HG03280 (cell line): ENCODE measurements around the gene PIWIL1.

Experiments used
- ATAC-seq: cut with Tn5 transposase; IDR thresholded peaks from one replicate; pipeline ENCODE4 v1.9.1; 2021; ENCODE audit warnings: mild to moderate bottlenecking, moderate library complexity; ENCODE audit not compliant: unreplicated experiment

Gene PIWIL1

GRCh38 chr12:130336723-130337487, 782 bp upstream of the PIWIL1 start:
- ATAC-seq = no peak

- ATAC-seq = no peak
Measured at GRCh38 chr12:130338794-130339601, 1.3 kb downstream of the PIWIL1 start.

GRCh38 chr12:130339951-130340350, 2.3 kb downstream of the PIWIL1 start:
- ATAC-seq = no peak

- no peak for ATAC-seq
Measured at GRCh38 chr12:130342442-130342841, 4.8 kb downstream of the PIWIL1 start.

- ATAC-seq = no peak
Measured at GRCh38 chr12:130342842-130343241, 5.2 kb downstream of the PIWIL1 start.

GRCh38 chr12:130344529-130344928, 6.8 kb downstream of the PIWIL1 start:
- ATAC-seq = no peak

- ATAC-seq = no peak
Measured at GRCh38 chr12:130345292-130345691, 7.6 kb downstream of the PIWIL1 start.

- no peak for ATAC-seq
Measured at GRCh38 chr12:130347588-130347987, 9.9 kb downstream of the PIWIL1 start.

- no peak for ATAC-seq
Measured at GRCh38 chr12:130350715-130351114, 13.0 kb downstream of the PIWIL1 start.

- no peak for ATAC-seq
Measured at GRCh38 chr12:130351326-130351725, 13.6 kb downstream of the PIWIL1 start.

- ATAC-seq = no peak
Measured at GRCh38 chr12:130353081-130353480, 15.4 kb downstream of the PIWIL1 start.

GRCh38 chr12:130354407-130354806, 16.7 kb downstream of the PIWIL1 start:
- ATAC-seq = no peak

- no peak for ATAC-seq
Measured at GRCh38 chr12:130356222-130356621, 18.5 kb downstream of the PIWIL1 start.

- ATAC-seq = no peak
Measured at GRCh38 chr12:130357241-130357640, 19.6 kb downstream of the PIWIL1 start.

GRCh38 chr12:130357729-130358330, 20.1 kb downstream of the PIWIL1 start:
- ATAC-seq = no peak

- no peak for ATAC-seq
Measured at GRCh38 chr12:130362060-130362459, 24.4 kb downstream of the PIWIL1 start.

- ATAC-seq = no peak
Measured at GRCh38 chr12:130364578-130364977, 26.9 kb downstream of the PIWIL1 start.

- ATAC-seq = no peak
Measured at GRCh38 chr12:130366159-130366558, 28.5 kb downstream of the PIWIL1 start.

- no peak for ATAC-seq
Measured at GRCh38 chr12:130367003-130367402, 29.3 kb downstream of the PIWIL1 start.

GRCh38 chr12:130367523-130367922, 29.8 kb downstream of the PIWIL1 start:
- ATAC-seq = no peak

- ATAC-seq = no peak
Measured at GRCh38 chr12:130369816-130370215, 32.1 kb downstream of the PIWIL1 start.

GRCh38 chr12:130371296-130371695, 33.6 kb downstream of the PIWIL1 start:
- no peak for ATAC-seq
